ENCODE measurements around the gene KLRF1. TPM values are rescaled to one million over a fixed set of nuclear protein-coding genes. Genes with fewer than 3 reads are reported as not detected.

The KLRF1 gene
- total RNA-seq, 1 experiment from 2014 or later = not detected

DNA sequence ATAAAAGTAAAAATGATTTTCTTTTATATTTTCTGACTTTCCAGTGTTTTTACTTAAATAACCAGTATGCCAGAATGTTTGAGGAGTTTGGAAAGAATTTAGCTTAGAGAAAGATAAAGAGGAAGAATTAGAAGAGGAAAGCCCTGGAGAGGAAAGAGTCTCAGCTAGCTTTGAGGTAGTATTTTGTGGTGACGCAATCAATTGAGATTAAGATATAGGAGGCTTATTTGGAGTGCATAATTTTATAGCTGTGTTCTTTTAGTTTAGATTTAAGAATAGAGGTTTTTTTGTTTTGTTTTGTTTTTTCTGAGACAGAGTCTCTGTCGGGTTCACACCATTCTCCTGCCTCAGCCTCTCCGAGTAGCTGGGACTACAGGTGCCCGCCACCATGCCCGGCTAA lies 23.8 kb downstream of the KLRF1 start:
- intact Hi-C loops (cut with micrococcal nuclease) = no loop called here

DNA sequence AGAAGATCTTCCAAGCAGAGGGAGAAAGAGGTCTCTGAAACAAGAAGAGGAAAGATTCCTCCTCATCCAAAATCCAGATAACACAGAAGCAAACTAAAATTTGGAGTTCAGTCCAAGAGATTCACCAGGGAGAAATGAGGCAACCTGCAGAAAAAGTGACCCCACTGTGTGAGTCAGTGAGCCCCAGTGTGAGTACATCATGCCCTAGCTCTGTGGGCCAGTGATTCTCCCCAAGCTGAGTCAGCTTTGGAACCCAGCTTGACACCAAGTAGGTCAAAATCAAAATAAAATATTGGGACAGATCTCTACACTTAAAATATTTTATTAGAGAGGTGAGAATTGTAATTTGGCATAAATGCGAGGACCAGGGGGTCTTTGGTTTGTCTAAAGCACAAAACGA lies 24.6 kb downstream of the KLRF1 start:
- no peak overlapping the region for H3K27ac ChIP-seq (ENCODE audit: low read length)
- H3K9me3 ChIP-seq (ENCODE audit: low read length) = no peaks in the 10 kb centered on the region
- H4K20me1 ChIP-seq (ENCODE audit: low read length) = no peaks in the 10 kb centered on the region
- BruUV-seq (replicated peaks) = no TSS peak
- no peak for DNase-seq
- no peak overlapping the region for H2AFZ ChIP-seq (ENCODE audit: low read length)
- H3K4me3 ChIP-seq (ENCODE audit: low read length) = no peak overlapping the region
- H3K27me3 ChIP-seq (ENCODE audit: low read length) = peaks cover 39% of the 10 kb centered on the region
- no peaks in the 10 kb centered on the region for H3K9me2 ChIP-seq (replicated peaks; ENCODE audit: low read length)
- no peaks in the 10 kb centered on the region for H3F3A ChIP-seq (ENCODE audit: low read length, unreplicated experiment)
- ATAC-seq = no peak
- ChIA-PET CTCF (no interaction called here), POLR2A (ENCODE audit: unreplicated experiment) (no interaction called here)
- TF ChIP-seq EZH2phosphoT487 (IDR thresholded peaks at IDR 0.05; ENCODE audit: borderline replicate concordance, low read length) (no peak), EZH2 (IDR thresholded peaks at IDR 0.05; ENCODE audit: low read length, unreplicated experiment) (no peak)
- TF ChIP-seq, protein P1, sequence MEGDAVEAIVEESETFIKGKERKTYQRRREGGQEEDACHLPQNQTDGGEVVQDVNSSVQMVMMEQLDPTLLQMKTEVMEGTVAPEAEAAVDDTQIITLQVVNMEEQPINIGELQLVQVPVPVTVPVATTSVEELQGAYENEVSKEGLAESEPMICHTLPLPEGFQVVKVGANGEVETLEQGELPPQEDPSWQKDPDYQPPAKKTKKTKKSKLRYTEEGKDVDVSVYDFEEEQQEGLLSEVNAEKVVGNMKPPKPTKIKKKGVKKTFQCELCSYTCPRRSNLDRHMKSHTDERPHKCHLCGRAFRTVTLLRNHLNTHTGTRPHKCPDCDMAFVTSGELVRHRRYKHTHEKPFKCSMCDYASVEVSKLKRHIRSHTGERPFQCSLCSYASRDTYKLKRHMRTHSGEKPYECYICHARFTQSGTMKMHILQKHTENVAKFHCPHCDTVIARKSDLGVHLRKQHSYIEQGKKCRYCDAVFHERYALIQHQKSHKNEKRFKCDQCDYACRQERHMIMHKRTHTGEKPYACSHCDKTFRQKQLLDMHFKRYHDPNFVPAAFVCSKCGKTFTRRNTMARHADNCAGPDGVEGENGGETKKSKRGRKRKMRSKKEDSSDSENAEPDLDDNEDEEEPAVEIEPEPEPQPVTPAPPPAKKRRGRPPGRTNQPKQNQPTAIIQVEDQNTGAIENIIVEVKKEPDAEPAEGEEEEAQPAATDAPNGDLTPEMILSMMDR (conservative IDR thresholded peaks at IDR 0.05; ENCODE audit: low read depth, low read length) = no peak
- H3K4me2 ChIP-seq (ENCODE audit: low read length) = no peak overlapping the region
- intact Hi-C loops (cut with micrococcal nuclease) = no loop called here
- peaks cover 6% of the 10 kb centered on the region; the same call in 1 of the 2 replicates for H3K4me1 ChIP-seq (ENCODE audit: insufficient read depth, low read length)
- H3K79me2 ChIP-seq (ENCODE audit: low read length) = no peaks in the 10 kb centered on the region
- no peak overlapping the region for H3K9ac ChIP-seq (ENCODE audit: low read length)
- no peaks in the 10 kb centered on the region for H3K36me3 ChIP-seq (ENCODE audit: low read depth, low read length)

More for the DNA sequence above, 23.8 kb downstream of the KLRF1 start:
- ChIA-PET CTCF (no interaction called here), POLR2A (ENCODE audit: unreplicated experiment) (no interaction called here)
- BruUV-seq (replicated peaks) = no TSS peak
- Histone ChIP-seq H3K9me3 (ENCODE audit: low read length) (no peaks in the 10 kb centered on the region), H2AFZ (ENCODE audit: low read length) (no peak overlapping the region), H3K9me2 (replicated peaks; ENCODE audit: low read length) (no peaks in the 10 kb centered on the region), H3K79me2 (ENCODE audit: low read length) (no peaks in the 10 kb centered on the region), H3K4me3 (ENCODE audit: low read length) (no peak overlapping the region), H4K20me1 (ENCODE audit: low read length) (no peaks in the 10 kb centered on the region), H3K36me3 (ENCODE audit: low read depth, low read length) (no peaks in the 10 kb centered on the region), H3K4me1 (ENCODE audit: insufficient read depth, low read length) (peaks cover 6% of the 10 kb centered on the region; the same call in 1 of the 2 replicates), H3K27ac (ENCODE audit: low read length) (no peak overlapping the region), H3K4me2 (ENCODE audit: low read length) (no peak overlapping the region), H3F3A (ENCODE audit: low read length, unreplicated experiment) (no peaks in the 10 kb centered on the region), H3K9ac (ENCODE audit: low read length) (no peak overlapping the region), H3K27me3 (ENCODE audit: low read length) (peaks cover 30% of the 10 kb centered on the region)
- TF ChIP-seq EZH2 (IDR thresholded peaks at IDR 0.05; ENCODE audit: low read length, unreplicated experiment) (no peak), EZH2phosphoT487 (IDR thresholded peaks at IDR 0.05; ENCODE audit: borderline replicate concordance, low read length) (no peak)
- TF ChIP-seq, protein P1 (conservative IDR thresholded peaks at IDR 0.05; ENCODE audit: low read depth, low read length) = no peak
- no peak for DNase-seq
- no peak for ATAC-seq

DNA sequence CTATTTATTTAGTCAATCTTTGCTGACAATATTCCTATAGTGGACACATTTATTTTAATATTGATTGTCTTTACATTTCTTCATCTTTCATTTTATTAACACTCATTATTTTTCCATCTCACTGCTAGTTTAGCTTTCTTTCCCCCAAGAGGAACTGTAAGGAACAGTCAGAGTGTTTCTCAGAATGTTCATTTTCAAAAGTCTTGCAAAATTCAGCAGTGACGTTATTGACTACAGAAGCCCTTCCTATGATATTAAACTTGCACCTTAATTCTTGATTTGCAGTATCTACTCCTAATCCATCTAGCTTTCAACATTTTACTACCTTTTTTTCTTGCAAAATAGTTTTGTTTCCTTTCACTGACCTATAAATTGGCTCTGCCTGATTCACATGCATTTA lies 28.9 kb downstream of the KLRF1 start:
- ATAC-seq (no peak), DNase-seq (no peak)
- CTCF ChIA-PET = no interaction called here
- Histone ChIP-seq H3K4me3 (ENCODE audit: low read length) (no peak overlapping the region), H3K4me2 (ENCODE audit: low read length) (no peak overlapping the region), H3K9ac (ENCODE audit: low read length) (no peak overlapping the region), H4K20me1 (ENCODE audit: low read length) (no peaks in the 10 kb centered on the region), H3K9me2 (replicated peaks; ENCODE audit: low read length) (no peaks in the 10 kb centered on the region), H3F3A (ENCODE audit: low read length, unreplicated experiment) (no peaks in the 10 kb centered on the region), H3K4me1 (ENCODE audit: insufficient read depth, low read length) (peaks cover 6% of the 10 kb centered on the region; the same call in 1 of the 2 replicates), H2AFZ (ENCODE audit: low read length) (no peak overlapping the region), H3K79me2 (ENCODE audit: low read length) (no peaks in the 10 kb centered on the region), H3K27me3 (ENCODE audit: low read length) (peaks cover 57% of the 10 kb centered on the region), H3K9me3 (ENCODE audit: low read length) (no peaks in the 10 kb centered on the region), H3K27ac (ENCODE audit: low read length) (no peak overlapping the region), H3K36me3 (ENCODE audit: low read depth, low read length) (no peaks in the 10 kb centered on the region)
- POLR2A ChIA-PET (ENCODE audit: unreplicated experiment) = no interaction called here
- TF ChIP-seq EZH2phosphoT487 (IDR thresholded peaks at IDR 0.05; ENCODE audit: borderline replicate concordance, low read length) (no peak), EZH2 (IDR thresholded peaks at IDR 0.05; ENCODE audit: low read length, unreplicated experiment) (no peak)
- TF ChIP-seq, protein P1 (conservative IDR thresholded peaks at IDR 0.05; ENCODE audit: low read depth, low read length) = no peak
- no TSS peak for BruUV-seq (replicated peaks)
- intact Hi-C loops (cut with micrococcal nuclease) = no loop called here

Data from PC-3 (cell line).